ENCODE data around the gene DUSP7.
A peak's percentile ranks its signal among the peaks of the same experiment; 100 is the strongest.

GRCh38 chr3:52001443-52001974 lies 54.9 kb downstream of the DUSP7 start:
- TF ChIP-seq POLR2A (IDR thresholded peaks at IDR 0.05; ENCODE audit: borderline replicate concordance, extremely low read depth, insufficient read depth, insufficient read length), result no peak
- no peak for TF ChIP-seq TCF7L2 (IDR thresholded peaks at IDR 0.05; ENCODE audit: borderline replicate concordance, extremely low read depth, insufficient read depth, insufficient read length)
- TF ChIP-seq ATF3 (IDR thresholded peaks at IDR 0.05), result no peak
- TF ChIP-seq CTCF (IDR thresholded peaks at IDR 0.05 in 2 of 3, conservative IDR thresholded peaks at IDR 0.05 in 1 of 3; ENCODE audit: borderline replicate concordance in 1 of 3, insufficient read depth in 1 of 3, low read depth in 2 of 3, low read length in 2 of 3), result peak in 2 of 3 experiments; percentile 95 to 98; a peak in 4 of 6 replicates
- TF ChIP-seq POLR2AphosphoS5 (IDR thresholded peaks at IDR 0.05; ENCODE audit: low read depth, low read length), result no peak
- no peak for TF ChIP-seq YY1 (IDR thresholded peaks at IDR 0.05; ENCODE audit: extremely low read depth, insufficient replicate concordance, low read depth, low read length)
- TF ChIP-seq ZFX (IDR thresholded peaks at IDR 0.05), result no peak
- no peak for TF ChIP-seq EZH2 (IDR thresholded peaks at IDR 0.05)
- TF ChIP-seq JUND (IDR thresholded peaks at IDR 0.05), result no peak
- TF ChIP-seq EZH2phosphoT487 (IDR thresholded peaks at IDR 0.05; ENCODE audit: borderline replicate concordance), result no peak
- no peak for TF ChIP-seq MAX (IDR thresholded peaks at IDR 0.05)
- no peak for TF ChIP-seq CBX3 (IDR thresholded peaks at IDR 0.05; ENCODE audit: low read depth)
- no peak for TF ChIP-seq CEBPB (IDR thresholded peaks at IDR 0.05; ENCODE audit: low read depth)
- TF ChIP-seq REST (IDR thresholded peaks at IDR 0.05; ENCODE audit: low read depth), result no peak

All from HCT116 (cell line).